Ascending aorta (tissue), 2 donors: ENCODE data around the gene CNKSR3. TPM values are rescaled to one million over a fixed set of nuclear protein-coding genes. Genes with fewer than 3 reads are reported as not detected.

Experiments used
- DNase-seq, 2 donors: peaks; one replicate each; pipeline ENCODE4 v3.0.0-alpha.2; 2019; ENCODE audit warnings: low spot score in 2 of 2
- H3K27ac ChIP-seq, 2 donors: fragments of 200-600 bp; sonication (generic); one replicate each; pipeline ENCODE4 v1.5.1; 2016 to 2017; ENCODE audit warnings: mild to moderate bottlenecking in 1 of 2
- H3K27me3 ChIP-seq: fragments of 200-600 bp; sonication (generic); one replicate; pipeline ENCODE4 v1.5.1; 2017
- H3K36me3 ChIP-seq, 2 donors: fragments of 200-600 bp; sonication (generic); one replicate each; pipeline ENCODE4 v1.5.1; 2016
- H3K4me1 ChIP-seq, 2 donors: fragments of 200-600 bp; sonication (generic); one replicate each; pipeline ENCODE4 v1.5.1; 2016 to 2017; ENCODE audit warnings: mild to moderate bottlenecking in 1 of 2
- H3K4me3 ChIP-seq, 2 donors: fragments of 200-600 bp; sonication (generic); one replicate each; pipeline ENCODE4 v1.5.1; 2016 to 2017; ENCODE audit warnings: mild to moderate bottlenecking in 1 of 2
- H3K9me3 ChIP-seq, 2 donors: fragments of 200-600 bp; sonication (generic); one replicate each; pipeline ENCODE4 v1.5.1; 2016
- intact Hi-C: fragments of 100-400 bp; cut with DNase I; formaldehyde crosslinking; loops from one replicate; pipeline ENCODE4 v1.15.1; 2023
- total RNA-seq: library from RNA; depleted of rRNA; stranded (reverse); fragments of >200 nt; gene quantifications from one replicate; pipeline ENCODE4 v1.1.0, GENCODE V29; 2016
- TF ChIP-seq, protein P1 (sequence below), 3 experiments: fragments of 200-600 bp in 2 of 3; fragments of 450-650 bp in 1 of 3; sonication (generic) in 2 of 3; IDR thresholded peaks; one replicate each; pipeline ENCODE4 v1.5.1; 2016 to 2019; ENCODE audit warnings: antibody characterized with exemption in 3 of 3, mild to moderate bottlenecking in 1 of 3, moderate library complexity in 1 of 3

Gene CNKSR3
- total RNA-seq, 1 donor from 2014 or later, result 9.7 TPM

DNA sequence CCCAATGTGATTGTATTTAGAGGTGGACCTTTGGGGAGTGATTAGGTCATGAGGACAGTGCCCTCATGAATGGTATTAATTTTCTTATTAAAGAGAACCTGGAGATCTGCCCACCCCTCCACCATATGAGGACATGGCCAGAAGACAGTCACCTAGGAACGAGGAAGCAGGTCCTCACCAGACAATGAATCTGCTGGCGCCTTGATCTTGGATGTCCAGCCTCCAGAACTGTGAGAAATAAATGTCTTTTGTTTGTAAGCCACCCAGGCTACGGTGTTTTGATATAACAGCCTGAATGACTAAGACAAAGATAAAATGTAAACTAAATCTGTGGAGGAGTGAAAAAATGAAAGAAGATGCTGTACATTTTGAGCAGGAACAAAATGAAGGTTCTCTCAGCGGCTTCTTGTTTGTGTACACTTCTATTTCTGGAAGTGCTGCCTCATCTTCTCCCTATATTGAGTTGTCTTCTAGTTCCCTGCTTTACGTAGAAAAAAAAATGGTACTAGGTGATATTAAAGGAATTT is 152.4 kb downstream of the CNKSR3 start:
- H3K27me3 ChIP-seq, result no peaks in the 10 kb centered on the region
- no peaks in the 10 kb centered on the region for H3K9me3 ChIP-seq
- H3K27ac ChIP-seq, result no peak overlapping the region
- H3K4me3 ChIP-seq, result no peak overlapping the region
- no peaks in the 10 kb centered on the region for H3K36me3 ChIP-seq
- TF ChIP-seq, protein P1, sequence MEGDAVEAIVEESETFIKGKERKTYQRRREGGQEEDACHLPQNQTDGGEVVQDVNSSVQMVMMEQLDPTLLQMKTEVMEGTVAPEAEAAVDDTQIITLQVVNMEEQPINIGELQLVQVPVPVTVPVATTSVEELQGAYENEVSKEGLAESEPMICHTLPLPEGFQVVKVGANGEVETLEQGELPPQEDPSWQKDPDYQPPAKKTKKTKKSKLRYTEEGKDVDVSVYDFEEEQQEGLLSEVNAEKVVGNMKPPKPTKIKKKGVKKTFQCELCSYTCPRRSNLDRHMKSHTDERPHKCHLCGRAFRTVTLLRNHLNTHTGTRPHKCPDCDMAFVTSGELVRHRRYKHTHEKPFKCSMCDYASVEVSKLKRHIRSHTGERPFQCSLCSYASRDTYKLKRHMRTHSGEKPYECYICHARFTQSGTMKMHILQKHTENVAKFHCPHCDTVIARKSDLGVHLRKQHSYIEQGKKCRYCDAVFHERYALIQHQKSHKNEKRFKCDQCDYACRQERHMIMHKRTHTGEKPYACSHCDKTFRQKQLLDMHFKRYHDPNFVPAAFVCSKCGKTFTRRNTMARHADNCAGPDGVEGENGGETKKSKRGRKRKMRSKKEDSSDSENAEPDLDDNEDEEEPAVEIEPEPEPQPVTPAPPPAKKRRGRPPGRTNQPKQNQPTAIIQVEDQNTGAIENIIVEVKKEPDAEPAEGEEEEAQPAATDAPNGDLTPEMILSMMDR (IDR thresholded peaks at IDR 0.05), result no peak
- no peak for DNase-seq
- intact Hi-C loops, result no loop called here
- H3K4me1 ChIP-seq, result no peaks in the 10 kb centered on the region

- H3K9me3 ChIP-seq, result no peaks in the 10 kb centered on the region
- no peak for DNase-seq
- H3K27me3 ChIP-seq, result no peaks in the 10 kb centered on the region
- intact Hi-C loops, result no loop called here
- H3K27ac ChIP-seq, result no peak within 1 kb of the TSS
- TF ChIP-seq, protein P1 (IDR thresholded peaks at IDR 0.05), result no peak
- H3K36me3 ChIP-seq, result no peaks in the 10 kb centered on the region
- H3K4me1 ChIP-seq, result no peaks in the 10 kb centered on the region
- no peak within 1 kb of the TSS for H3K4me3 ChIP-seq
These were observed 153.8 kb downstream of the CNKSR3 start, which contains the start of gene IPCEF1 for GRCh38 chr6:154356690-154357089. Gene IPCEF1 (minus strand): TSS chr6:154356803. CDS start chr6:154265947, 90,856 bp downstream.

DNA sequence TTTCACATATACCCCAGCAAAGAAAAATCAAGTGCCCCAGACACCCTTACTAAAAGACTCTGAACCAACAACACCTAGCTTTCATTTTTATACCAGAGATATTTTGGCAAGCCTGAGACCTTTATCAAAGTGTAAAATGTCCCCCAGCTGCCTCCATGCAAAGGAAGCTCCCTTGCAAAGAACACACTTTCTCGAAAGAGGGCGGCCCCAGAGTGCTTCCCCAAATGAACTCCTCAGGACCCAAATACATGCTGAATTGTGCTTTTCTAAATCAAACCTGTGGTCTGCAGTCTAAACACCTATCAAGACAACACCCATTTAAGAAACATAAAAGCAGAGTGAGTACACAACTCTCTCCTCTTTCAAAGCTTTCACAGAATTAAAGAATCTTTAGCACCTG is 154.4 kb downstream of the CNKSR3 start:
- Histone ChIP-seq H3K4me1 (no peaks in the 10 kb centered on the region), H3K4me3 (no peak overlapping the region), H3K36me3 (no peaks in the 10 kb centered on the region), H3K9me3 (no peaks in the 10 kb centered on the region), H3K27me3 (no peaks in the 10 kb centered on the region), H3K27ac (no peak overlapping the region)
- no peak for DNase-seq
- intact Hi-C loops, result no loop called here
- TF ChIP-seq, protein P1 (IDR thresholded peaks at IDR 0.05), result no peak

DNA sequence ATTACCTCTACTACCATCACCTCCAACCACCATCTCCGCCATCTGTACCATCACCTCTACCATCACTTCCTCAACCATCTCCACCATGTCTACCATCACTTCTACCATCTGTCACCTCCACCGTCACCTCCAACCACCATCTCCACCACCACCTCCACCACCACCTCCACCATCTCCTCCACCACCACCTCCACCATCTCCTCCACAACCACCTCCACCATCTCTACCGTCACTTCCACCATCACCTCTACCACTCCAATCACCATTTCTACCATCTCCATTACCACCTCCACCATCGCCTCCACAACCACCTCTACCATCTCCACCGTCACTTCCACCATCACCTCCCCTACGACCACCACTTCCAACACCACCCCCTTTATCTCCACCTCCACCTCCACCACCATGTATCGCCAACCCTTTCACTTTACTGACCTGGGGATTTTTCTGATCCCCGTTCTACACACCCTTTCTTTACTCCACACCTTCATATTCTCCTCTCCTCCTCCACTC is 156.2 kb downstream of the CNKSR3 start:
- Histone ChIP-seq H3K4me3 (no peak overlapping the region), H3K27me3 (no peaks in the 10 kb centered on the region), H3K27ac (no peak overlapping the region), H3K36me3 (no peaks in the 10 kb centered on the region), H3K4me1 (no peaks in the 10 kb centered on the region), H3K9me3 (no peaks in the 10 kb centered on the region)
- no peak for DNase-seq
- intact Hi-C loops, result no loop called here
- TF ChIP-seq, protein P1 (IDR thresholded peaks at IDR 0.05), result no peak

DNA sequence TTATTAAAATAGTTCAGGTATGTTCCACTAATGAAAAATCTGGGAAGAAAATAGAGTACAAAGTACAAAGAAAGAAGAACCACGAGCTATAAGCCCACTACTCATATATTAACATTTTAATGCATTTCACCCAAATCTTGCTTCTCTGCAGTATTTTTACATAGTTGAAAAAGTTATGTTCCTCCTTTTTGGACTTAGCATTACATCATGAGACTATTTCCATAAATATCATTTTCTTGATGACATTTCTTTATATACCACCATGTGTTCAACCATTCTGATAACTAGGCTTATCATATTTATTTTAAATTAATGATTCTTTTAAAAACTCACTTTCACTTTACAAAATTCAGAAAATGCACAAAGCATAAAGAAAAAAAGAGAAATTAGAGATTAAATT is 156.9 kb downstream of the CNKSR3 start:
- Histone ChIP-seq H3K4me1 (no peaks in the 10 kb centered on the region), H3K36me3 (no peaks in the 10 kb centered on the region), H3K9me3 (no peaks in the 10 kb centered on the region), H3K27ac (no peak overlapping the region), H3K4me3 (no peak overlapping the region), H3K27me3 (no peaks in the 10 kb centered on the region)
- DNase-seq, result no peak
- TF ChIP-seq, protein P1 (IDR thresholded peaks at IDR 0.05), result no peak
- intact Hi-C loops, result no loop called here
